Hepatocyte (in vitro differentiated cells): ENCODE measurements around the gene SIGLEC11.

ENCODE experiments used
- EZH2 ChIP-seq: fragments of 200-600 bp; sonication (generic); IDR thresholded peaks from 2 replicates; pipeline ENCODE4 v1.6.1; 2016; ENCODE audit warnings: antibody characterized with exemption, mild to moderate bottlenecking, borderline replicate concordance
- EZH2phosphoT487 ChIP-seq: fragments of 200-600 bp; sonication (generic); IDR thresholded peaks from one replicate; pipeline ENCODE4 v1.6.1; 2018; ENCODE audit warnings: antibody characterized with exemption, mild to moderate bottlenecking, low read depth, moderate library complexity; ENCODE audit not compliant: unreplicated experiment, severe bottlenecking
- TF ChIP-seq, protein P1 (sequence below): fragments of 200-600 bp; sonication (generic); IDR thresholded peaks from 2 replicates; pipeline ENCODE4 v1.5.1; 2016; ENCODE audit warnings: antibody characterized with exemption, mild to moderate bottlenecking; ENCODE audit not compliant: poor library complexity

DNA sequence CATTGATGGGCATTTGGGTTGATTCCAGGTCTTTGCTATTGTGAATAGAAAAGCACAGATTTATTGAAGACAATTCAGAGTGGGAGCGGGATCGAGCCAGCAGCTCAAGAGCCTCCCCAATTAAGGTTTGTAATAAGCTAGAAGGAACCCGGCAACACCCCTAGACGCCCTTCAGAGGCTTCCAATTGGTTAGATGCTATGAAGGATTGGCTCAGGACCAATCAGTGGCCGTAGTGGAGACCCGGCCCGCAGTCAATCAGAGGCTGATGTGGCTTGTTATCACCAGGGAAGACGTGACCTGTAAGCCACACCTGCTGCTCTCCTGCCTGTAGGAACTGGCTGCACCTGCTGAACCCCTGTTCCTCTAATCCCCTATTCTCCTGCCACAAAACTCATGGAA lies 14.6 kb downstream of the SIGLEC11 start:
- TF ChIP-seq, protein P1, sequence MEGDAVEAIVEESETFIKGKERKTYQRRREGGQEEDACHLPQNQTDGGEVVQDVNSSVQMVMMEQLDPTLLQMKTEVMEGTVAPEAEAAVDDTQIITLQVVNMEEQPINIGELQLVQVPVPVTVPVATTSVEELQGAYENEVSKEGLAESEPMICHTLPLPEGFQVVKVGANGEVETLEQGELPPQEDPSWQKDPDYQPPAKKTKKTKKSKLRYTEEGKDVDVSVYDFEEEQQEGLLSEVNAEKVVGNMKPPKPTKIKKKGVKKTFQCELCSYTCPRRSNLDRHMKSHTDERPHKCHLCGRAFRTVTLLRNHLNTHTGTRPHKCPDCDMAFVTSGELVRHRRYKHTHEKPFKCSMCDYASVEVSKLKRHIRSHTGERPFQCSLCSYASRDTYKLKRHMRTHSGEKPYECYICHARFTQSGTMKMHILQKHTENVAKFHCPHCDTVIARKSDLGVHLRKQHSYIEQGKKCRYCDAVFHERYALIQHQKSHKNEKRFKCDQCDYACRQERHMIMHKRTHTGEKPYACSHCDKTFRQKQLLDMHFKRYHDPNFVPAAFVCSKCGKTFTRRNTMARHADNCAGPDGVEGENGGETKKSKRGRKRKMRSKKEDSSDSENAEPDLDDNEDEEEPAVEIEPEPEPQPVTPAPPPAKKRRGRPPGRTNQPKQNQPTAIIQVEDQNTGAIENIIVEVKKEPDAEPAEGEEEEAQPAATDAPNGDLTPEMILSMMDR: no peak
- TF ChIP-seq EZH2phosphoT487 (no peak), EZH2 (no peak)
